Activated naive CD4-positive, alpha-beta T cell treated with anti-CD3 and anti-CD28 coated beads for 36 hours (primary cell): Measurements from ENCODE around the gene HCN4. TPM values are rescaled to one million over a fixed set of nuclear protein-coding genes. Genes with fewer than 3 reads are reported as not detected.
A peak's percentile ranks its signal among the peaks of the same experiment; 100 is the strongest.

ENCODE experiments used
- CTCF ChIA-PET: fragments of 350-600 bp; sonication (Branson Sonifier 250); formaldehyde crosslinking; loops from one replicate; lab custom pipeline; 2021; ENCODE audit warnings: antibody characterized with exemption; lab: Charles Lee
- DNase-seq: peaks from one replicate; pipeline ENCODE4 v3.0.0-alpha.2; 2020
- H3K27ac Mint-ChIP-seq: one replicate; pipeline ENCODE4 v1.8.0; 2021; ENCODE audit warnings: mild to moderate bottlenecking, mixed read lengths
- H3K27me3 Mint-ChIP-seq: one replicate; pipeline ENCODE4 v1.8.0; 2021; ENCODE audit warnings: low read depth, mixed read lengths
- H3K36me3 Mint-ChIP-seq: one replicate; pipeline ENCODE4 v1.8.0; 2021; ENCODE audit warnings: low read depth, mixed read lengths
- H3K4me1 Mint-ChIP-seq: one replicate; pipeline ENCODE4 v1.8.0; 2021; ENCODE audit warnings: low read depth, mixed read lengths
- H3K4me3 Mint-ChIP-seq: one replicate; pipeline ENCODE4 v1.8.0; 2021; ENCODE audit warnings: mild to moderate bottlenecking, moderate library complexity, mixed read lengths
- H3K9me3 Mint-ChIP-seq: one replicate; pipeline ENCODE4 v1.8.0; 2021; ENCODE audit warnings: mixed read lengths
- intact Hi-C: fragments of 100-400 bp; cut with micrococcal nuclease; formaldehyde crosslinking; loops from one replicate; pipeline ENCODE4 v1.15.1; 2023
- total RNA-seq, 2 experiments: library from RNA; stranded (reverse); gene quantifications; one replicate each; pipeline ENCODE4 v1.2.3, GENCODE V29; 2021

HCN4 gene
- total RNA-seq, 2 experiments from 2014 or later, result not detected

- Mint-ChIP-seq H3K4me1 (peaks cover 2% of the 10 kb centered on the region), H3K27me3 (peaks cover 2% of the 10 kb centered on the region), H3K27ac (no peak overlapping the region), H3K36me3 (no peaks in the 10 kb centered on the region), H3K9me3 (no peaks in the 10 kb centered on the region), H3K4me3 (no peak overlapping the region)
- no peak for DNase-seq
- intact Hi-C loops, result no loop called here
- CTCF ChIA-PET, result no interaction called here
Measured at GRCh38 chr15:73328149-73328820, 40.5 kb downstream of the HCN4 start.

- intact Hi-C loops, result no loop called here
- Mint-ChIP-seq H3K4me1 (peaks cover 2% of the 10 kb centered on the region), H3K27me3 (peaks cover 4% of the 10 kb centered on the region), H3K27ac (no peak overlapping the region), H3K36me3 (no peaks in the 10 kb centered on the region), H3K4me3 (no peak overlapping the region), H3K9me3 (no peaks in the 10 kb centered on the region)
- CTCF ChIA-PET, result no interaction called here
- no peak for DNase-seq
Measured at GRCh38 chr15:73326157-73326556, 42.6 kb downstream of the HCN4 start.

GRCh38 chr15:73325191-73325861 is 43.4 kb downstream of the HCN4 start:
- CTCF ChIA-PET, result no interaction called here
- Mint-ChIP-seq H3K27me3 (peaks cover 4% of the 10 kb centered on the region), H3K27ac (no peak overlapping the region), H3K36me3 (no peaks in the 10 kb centered on the region), H3K4me1 (peaks cover 2% of the 10 kb centered on the region), H3K4me3 (no peak overlapping the region), H3K9me3 (no peaks in the 10 kb centered on the region)
- DNase-seq, result peak; percentile 26
- intact Hi-C loops, result no loop called here

- H3K36me3 Mint-ChIP-seq, result no peaks in the 10 kb centered on the region
- CTCF ChIA-PET, result no interaction called here
- DNase-seq, result no peak
- intact Hi-C loops, result no loop called here
- H3K4me1 Mint-ChIP-seq, result peaks cover 2% of the 10 kb centered on the region
- H3K9me3 Mint-ChIP-seq, result no peaks in the 10 kb centered on the region
- H3K4me3 Mint-ChIP-seq, result no peak overlapping the region
- H3K27me3 Mint-ChIP-seq, result peaks cover 4% of the 10 kb centered on the region
- no peak overlapping the region for H3K27ac Mint-ChIP-seq
Measured at GRCh38 chr15:73324496-73325170, 44.1 kb downstream of the HCN4 start.

- Mint-ChIP-seq H3K4me1 (peaks cover 2% of the 10 kb centered on the region), H3K27ac (no peak overlapping the region), H3K27me3 (peaks cover 7% of the 10 kb centered on the region), H3K9me3 (no peaks in the 10 kb centered on the region), H3K36me3 (no peaks in the 10 kb centered on the region), H3K4me3 (no peak overlapping the region)
- no peak for DNase-seq
- intact Hi-C loops, result no loop called here
- CTCF ChIA-PET, result no interaction called here
Measured at GRCh38 chr15:73323956-73324355, 44.8 kb downstream of the HCN4 start.

GRCh38 chr15:73323374-73323955 is 45.3 kb downstream of the HCN4 start:
- CTCF ChIA-PET, result no interaction called here
- intact Hi-C loops, result no loop called here
- no peak for DNase-seq
- peaks cover 7% of the 10 kb centered on the region for H3K27me3 Mint-ChIP-seq
- H3K27ac Mint-ChIP-seq, result no peak overlapping the region
- H3K4me1 Mint-ChIP-seq, result peaks cover 2% of the 10 kb centered on the region
- H3K9me3 Mint-ChIP-seq, result no peaks in the 10 kb centered on the region
- H3K4me3 Mint-ChIP-seq, result no peak overlapping the region
- H3K36me3 Mint-ChIP-seq, result no peaks in the 10 kb centered on the region

- no peak for DNase-seq
- H3K9me3 Mint-ChIP-seq, result no peaks in the 10 kb centered on the region
- H3K4me3 Mint-ChIP-seq, result no peak overlapping the region
- CTCF ChIA-PET, result no interaction called here
- intact Hi-C loops, result no loop called here
- no peaks in the 10 kb centered on the region for H3K36me3 Mint-ChIP-seq
- no peak overlapping the region for H3K27ac Mint-ChIP-seq
- H3K4me1 Mint-ChIP-seq, result peaks cover 2% of the 10 kb centered on the region
- peaks cover 8% of the 10 kb centered on the region for H3K27me3 Mint-ChIP-seq
Measured at GRCh38 chr15:73322665-73323373, 45.9 kb downstream of the HCN4 start.

GRCh38 chr15:73321496-73322450 is 47.0 kb downstream of the HCN4 start:
- CTCF ChIA-PET, result no interaction called here
- Mint-ChIP-seq H3K36me3 (no peaks in the 10 kb centered on the region), H3K27ac (no peak overlapping the region), H3K4me1 (peaks cover 2% of the 10 kb centered on the region), H3K27me3 (peaks cover 10% of the 10 kb centered on the region), H3K4me3 (no peak overlapping the region), H3K9me3 (no peaks in the 10 kb centered on the region)
- intact Hi-C loops, result no loop called here
- no peak for DNase-seq

- peaks cover 10% of the 10 kb centered on the region for H3K27me3 Mint-ChIP-seq
- DNase-seq, result no peak
- no peak overlapping the region for H3K27ac Mint-ChIP-seq
- no peaks in the 10 kb centered on the region for H3K36me3 Mint-ChIP-seq
- H3K9me3 Mint-ChIP-seq, result no peaks in the 10 kb centered on the region
- peaks cover 2% of the 10 kb centered on the region for H3K4me1 Mint-ChIP-seq
- H3K4me3 Mint-ChIP-seq, result no peak overlapping the region
- CTCF ChIA-PET, result no interaction called here
- intact Hi-C loops, result no loop called here
Measured at GRCh38 chr15:73320619-73321180, 48.1 kb downstream of the HCN4 start.

- DNase-seq, result no peak
- CTCF ChIA-PET, result interaction anchor here (0.6 kb wide), 1 partner anchor 1497 kb away, joined by 3 read pairs; no protein-coding TSS in a partner anchor
- Mint-ChIP-seq H3K27me3 (peaks cover 10% of the 10 kb centered on the region), H3K4me1 (no peaks in the 10 kb centered on the region), H3K4me3 (no peak overlapping the region), H3K27ac (no peak overlapping the region), H3K36me3 (no peaks in the 10 kb centered on the region), H3K9me3 (no peaks in the 10 kb centered on the region)
- intact Hi-C loops, result no loop called here
Measured at GRCh38 chr15:73319460-73320245, 49.1 kb downstream of the HCN4 start.
